Sigmoid colon (tissue), 4 donors: ENCODE data around the gene LOXL3.

Source experiments
- CTCF ChIP-seq, 4 experiments: fragments of 450-650 bp in 3 of 4; fragments of 200-600 bp in 1 of 4; IDR thresholded peaks; one replicate each; pipeline ENCODE4 v1.5.1; 2016 to 2019; ENCODE audit warnings: antibody characterized with exemption in 4 of 4, mild to moderate bottlenecking in 3 of 4, moderate library complexity in 2 of 4
- POLR2AphosphoS5 ChIP-seq, 4 donors: sonication (generic); formaldehyde crosslinking; IDR thresholded peaks; one replicate each; pipeline ENCODE4 v1.6.1; 2017; ENCODE audit warnings: antibody characterized with exemption in 4 of 4

- no peak for TF ChIP-seq POLR2AphosphoS5 (IDR thresholded peaks at IDR 0.05)
- TF ChIP-seq CTCF (IDR thresholded peaks at IDR 0.05), result no peak
These were observed 12.5 kb upstream of the LOXL3 start for GRCh38 chr2:74566076-74566753.
